PC-3 (cell line): Measurements from ENCODE around the gene MARCKSL1. TPM values are rescaled to one million over a fixed set of nuclear protein-coding genes. Genes with fewer than 3 reads are reported as not detected.

Experiments used
- ATAC-seq: fragments of 200-7000 bp; cut with Tn5 transposase; 2 replicates; pipeline ENCODE4 v1.9.1; 2020; ENCODE audit warnings: mild to moderate bottlenecking, moderate library complexity
- BruUV-seq: library from RNA; stranded (reverse); fragments of 400-500 nt; replicated peaks from 2 replicates; lab custom pipeline; 2021; lab: Mats Ljungman, UMichigan
- CTCF ChIA-PET: fragments of 300-600 bp; sonication (Branson Sonifier 250); formaldehyde crosslinking; loops from one replicate; lab custom pipeline; 2022; ENCODE audit warnings: antibody characterized with exemption; lab: Charles Lee
- POLR2A ChIA-PET: fragments of 300-600 bp; sonication (Branson Sonifier 250); formaldehyde crosslinking; loops from one replicate; lab custom pipeline; 2022; ENCODE audit warnings: antibody characterized with exemption; ENCODE audit not compliant: unreplicated experiment; lab: Charles Lee
- DNase-seq: peaks from one replicate; pipeline ENCODE4 v3.0.0-alpha.2; 2015
- H2AFZ ChIP-seq: fragments of 300-600 bp; sonication (generic); 2 replicates; pipeline ENCODE4 v1.6.0; 2016; ENCODE audit warnings: antibody characterized with exemption, low read length
- H3F3A ChIP-seq: fragments of 300-600 bp; sonication (generic); one replicate; pipeline ENCODE4 v1.6.0; 2017; ENCODE audit warnings: antibody characterized with exemption, low read length, control low read depth, mild to moderate bottlenecking; ENCODE audit not compliant: unreplicated experiment
- H3K27ac ChIP-seq: fragments of 300-600 bp; sonication (generic); 2 replicates; pipeline ENCODE4 v1.5.1; 2016; ENCODE audit warnings: mild to moderate bottlenecking, low read length
- H3K27me3 ChIP-seq: fragments of 300-600 bp; sonication (generic); 2 replicates; pipeline ENCODE4 v1.6.1; 2016; ENCODE audit warnings: low read length, mixed read lengths
- H3K36me3 ChIP-seq: fragments of 300-600 bp; sonication (generic); 2 replicates; pipeline ENCODE4 v1.6.1; 2016; ENCODE audit warnings: low read depth, mixed run types, low read length, mixed read lengths
- H3K4me1 ChIP-seq: fragments of 300-600 bp; sonication (generic); 2 replicates; pipeline ENCODE4 v1.5.1; 2016; ENCODE audit warnings: low read length; ENCODE audit not compliant: insufficient read depth
- H3K4me2 ChIP-seq: fragments of 300-600 bp; sonication (generic); 2 replicates; pipeline ENCODE4 v1.6.0; 2016; ENCODE audit warnings: low read length
- H3K4me3 ChIP-seq: fragments of 300-600 bp; sonication (generic); 2 replicates; pipeline ENCODE4 v1.5.1; 2016; ENCODE audit warnings: mild to moderate bottlenecking, low read length, mixed read lengths
- H3K79me2 ChIP-seq: fragments of 300-600 bp; sonication (generic); 2 replicates; pipeline ENCODE4 v1.6.1; 2017; ENCODE audit warnings: low read length, mixed read lengths
- H3K9ac ChIP-seq: fragments of 300-600 bp; sonication (generic); 2 replicates; pipeline ENCODE4 v1.6.0; 2016; ENCODE audit warnings: mild to moderate bottlenecking, low read length
- H3K9me2 ChIP-seq: fragments of 300-600 bp; sonication (generic); replicated peaks from 2 replicates; pipeline ENCODE4 v1.6.1; 2016; ENCODE audit warnings: mixed run types, low read length, mixed read lengths
- H3K9me3 ChIP-seq: fragments of 300-600 bp; sonication (generic); 2 replicates; pipeline ENCODE4 v1.6.1; 2016; ENCODE audit warnings: low read length, mixed read lengths
- H4K20me1 ChIP-seq: fragments of 300-600 bp; sonication (generic); 2 replicates; pipeline ENCODE4 v1.6.1; 2016; ENCODE audit warnings: low read length, mixed read lengths
- CTCF ChIP-seq: fragments of 300-600 bp; sonication (generic); conservative IDR thresholded peaks from 2 replicates; pipeline ENCODE4 v1.5.1; 2017; ENCODE audit warnings: antibody characterized with exemption, low read depth, mild to moderate bottlenecking, low read length
- EZH2 ChIP-seq: fragments of 300-600 bp; sonication (generic); IDR thresholded peaks from one replicate; pipeline ENCODE4 v1.6.1; 2017; ENCODE audit warnings: antibody characterized with exemption, mild to moderate bottlenecking, low read length; ENCODE audit not compliant: unreplicated experiment
- EZH2phosphoT487 ChIP-seq: fragments of 300-600 bp; sonication (generic); IDR thresholded peaks from 2 replicates; pipeline ENCODE4 v1.6.1; 2018; ENCODE audit warnings: mild to moderate bottlenecking, antibody characterized with exemption, low read length, borderline replicate concordance
- intact Hi-C: fragments of 100-400 bp; cut with micrococcal nuclease; formaldehyde crosslinking; loops from 2 replicates; pipeline ENCODE4 v1.9.0; 2023
- total RNA-seq: library from RNA; depleted of rRNA; stranded (reverse); fragments of >200 nt; gene quantifications from 2 replicates; pipeline ENCODE4 v1.2.3, GENCODE V29; 2014

The MARCKSL1 gene
- total RNA-seq, 1 experiment from 2014 or later, result 159 TPM

DNA sequence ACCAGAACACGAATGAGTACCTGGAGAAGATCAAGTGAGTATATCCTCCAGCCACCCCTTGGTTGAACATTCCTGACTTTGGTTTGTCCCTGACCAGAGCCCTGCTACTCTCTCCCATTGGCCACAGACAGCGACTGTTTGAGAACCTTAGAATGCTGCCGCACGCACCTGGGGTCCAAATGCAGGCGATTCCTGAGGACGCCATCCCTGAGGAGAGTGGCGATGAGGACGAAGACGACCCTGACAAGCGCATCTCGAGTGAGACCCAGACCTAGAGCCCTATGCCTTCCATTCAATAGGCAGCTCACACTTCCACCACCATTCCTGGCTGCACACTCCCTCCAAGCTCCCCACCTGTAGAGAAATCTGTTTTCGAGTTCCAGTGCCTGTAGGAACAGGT lies 4.5 kb downstream of the MARCKSL1 start:
- intact Hi-C loops, result loop anchor here (5.0 kb wide), 1 partner anchor 89 kb away; no protein-coding TSS in a partner anchor
- ATAC-seq, result no peak
- Histone ChIP-seq H4K20me1 (peaks cover 27% of the 10 kb centered on the region), H3K9ac (no peak overlapping the region), H3K9me3 (no peaks in the 10 kb centered on the region), H3K4me2 (no peak overlapping the region), H2AFZ (no peak overlapping the region), H3K9me2 (no peaks in the 10 kb centered on the region), H3K4me3 (no peak overlapping the region), H3K4me1 (peaks cover 34% of the 10 kb centered on the region), H3K36me3 (peaks cover 50% of the 10 kb centered on the region), H3K27me3 (no peaks in the 10 kb centered on the region), H3F3A (peaks cover 3% of the 10 kb centered on the region), H3K27ac (no peak overlapping the region), H3K79me2 (peaks cover 23% of the 10 kb centered on the region)
- BruUV-seq, result no TSS peak
- DNase-seq, result no peak
- CTCF ChIA-PET, result no interaction called here
- TF ChIP-seq EZH2 (no peak), EZH2phosphoT487 (no peak), CTCF (no peak)
- POLR2A ChIA-PET, result no interaction called here

DNA sequence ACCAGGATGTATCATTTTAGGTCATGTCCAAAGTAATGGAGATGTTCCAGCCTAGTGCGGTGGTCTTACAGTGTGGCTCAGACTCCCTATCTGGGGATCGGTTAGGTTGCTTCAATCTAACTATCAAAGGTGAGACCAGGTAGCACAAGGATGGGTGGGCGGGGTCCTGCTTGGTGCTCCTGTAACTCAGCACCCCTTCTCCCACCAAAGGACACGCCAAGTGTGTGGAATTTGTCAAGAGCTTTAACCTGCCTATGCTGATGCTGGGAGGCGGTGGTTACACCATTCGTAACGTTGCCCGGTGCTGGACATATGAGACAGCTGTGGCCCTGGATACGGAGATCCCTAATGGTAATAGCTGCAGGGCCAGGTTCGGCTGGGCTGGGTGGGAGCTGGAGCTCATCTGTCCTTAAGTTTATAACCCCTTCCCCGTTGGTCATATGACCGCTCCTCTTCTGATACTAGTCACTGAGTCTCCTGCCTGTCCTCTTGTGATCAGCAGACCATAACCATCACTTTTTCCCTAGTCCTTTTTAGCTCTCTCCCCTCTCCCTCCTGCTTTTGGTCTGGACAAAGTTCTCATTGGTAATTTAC lies 5.4 kb downstream of the MARCKSL1 start:
- Histone ChIP-seq H3K4me3 (no peak overlapping the region), H3K9me2 (no peaks in the 10 kb centered on the region), H3K4me2 (no peak overlapping the region), H3K27me3 (no peaks in the 10 kb centered on the region), H3K36me3 (peaks cover 52% of the 10 kb centered on the region), H3K4me1 (peaks cover 31% of the 10 kb centered on the region), H2AFZ (no peak overlapping the region), H3K9ac (no peak overlapping the region), H3K9me3 (no peaks in the 10 kb centered on the region), H3K27ac (no peak overlapping the region), H4K20me1 (peaks cover 27% of the 10 kb centered on the region), H3F3A (peaks cover 3% of the 10 kb centered on the region), H3K79me2 (peaks cover 23% of the 10 kb centered on the region)
- ChIA-PET POLR2A (no interaction called here), CTCF (no interaction called here)
- no peak for ATAC-seq
- no peak for DNase-seq
- no TSS peak for BruUV-seq
- intact Hi-C loops, result loop anchor here (5.0 kb wide), 1 partner anchor 88 kb away; no protein-coding TSS in a partner anchor
- no peak for TF ChIP-seq CTCF
- TF ChIP-seq EZH2phosphoT487, result no peak
- no peak for TF ChIP-seq EZH2

DNA sequence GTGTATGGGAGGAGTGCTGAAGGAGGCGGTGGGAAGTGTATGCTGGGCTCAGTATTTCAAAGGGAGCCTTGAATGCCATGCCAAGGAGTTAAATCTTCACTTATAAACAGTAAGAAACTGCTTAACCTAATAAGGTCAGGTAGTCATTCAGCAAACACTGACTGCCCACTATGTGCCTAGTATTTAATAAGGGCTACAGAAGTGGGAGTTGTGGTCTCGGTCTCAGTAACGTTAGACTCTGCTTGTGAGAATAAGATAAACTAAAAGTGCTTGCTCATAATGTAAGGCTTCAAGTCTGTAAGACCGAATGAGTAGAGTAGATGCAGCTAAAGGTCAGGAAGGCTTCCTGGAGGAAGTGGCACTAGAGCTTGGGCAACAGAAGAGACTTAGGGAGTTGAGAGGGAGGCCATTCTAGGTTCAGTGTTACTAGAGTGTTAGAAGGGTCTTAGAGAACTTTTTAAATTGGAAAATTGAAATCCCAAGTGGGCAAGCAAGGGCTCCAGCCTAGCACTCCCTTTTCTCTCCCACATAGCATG lies 6.0 kb downstream of the MARCKSL1 start:
- Histone ChIP-seq H3K27ac (no peak overlapping the region), H3K27me3 (no peaks in the 10 kb centered on the region), H3K79me2 (peaks cover 18% of the 10 kb centered on the region), H3K4me2 (no peak overlapping the region), H3K4me3 (no peak overlapping the region), H3K9ac (no peak overlapping the region), H3K4me1 (peaks cover 31% of the 10 kb centered on the region), H3K9me3 (no peaks in the 10 kb centered on the region), H2AFZ (no peak overlapping the region), H3K36me3 (peaks cover 54% of the 10 kb centered on the region), H4K20me1 (peaks cover 25% of the 10 kb centered on the region), H3F3A (peaks cover 3% of the 10 kb centered on the region), H3K9me2 (no peaks in the 10 kb centered on the region)
- no TSS peak for BruUV-seq
- intact Hi-C loops, result loop anchor here (5.0 kb wide), 1 partner anchor 88 kb away; no protein-coding TSS in a partner anchor
- ChIA-PET CTCF (no interaction called here), POLR2A (no interaction called here)
- TF ChIP-seq EZH2phosphoT487 (no peak), EZH2 (no peak), CTCF (no peak)
- ATAC-seq (no peak), DNase-seq (no peak)
